ENCODE data around the gene KRT83.

- no peak for TF ChIP-seq POLR2A (IDR thresholded peaks at IDR 0.05; ENCODE audit: low read depth, low read length)
- no peak for TF ChIP-seq POLR2AphosphoS5 (IDR thresholded peaks at IDR 0.05; ENCODE audit: low read depth, low read length)
- TF ChIP-seq TAF1 (IDR thresholded peaks at IDR 0.05; ENCODE audit: borderline replicate concordance, low read depth, low read length) = no peak
These were observed 22.5 kb downstream of the KRT83 start for GRCh38 chr12:52298677-52299190.
